ENCODE data around the gene SCRN3.

DNA sequence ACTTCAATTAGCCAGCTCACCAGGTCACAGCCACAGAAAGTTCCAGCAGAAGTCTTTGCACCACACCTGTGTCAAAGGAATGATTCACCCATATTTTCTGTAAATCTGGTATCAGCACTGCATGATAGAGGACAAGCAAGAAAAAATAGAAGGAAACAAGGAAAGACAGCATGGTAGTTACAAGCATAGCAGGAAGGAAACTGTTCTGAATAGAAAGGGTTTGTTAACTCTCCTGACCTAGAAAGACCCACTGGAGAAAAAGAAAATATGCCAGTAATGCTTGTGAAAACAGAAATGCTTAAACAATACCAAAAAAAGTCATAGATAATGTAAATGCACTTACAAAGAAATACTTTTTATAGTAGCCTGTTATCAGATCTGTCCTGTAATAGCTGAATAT lies 40.8 kb downstream of the SCRN3 start:
- TF ChIP-seq, protein P1, sequence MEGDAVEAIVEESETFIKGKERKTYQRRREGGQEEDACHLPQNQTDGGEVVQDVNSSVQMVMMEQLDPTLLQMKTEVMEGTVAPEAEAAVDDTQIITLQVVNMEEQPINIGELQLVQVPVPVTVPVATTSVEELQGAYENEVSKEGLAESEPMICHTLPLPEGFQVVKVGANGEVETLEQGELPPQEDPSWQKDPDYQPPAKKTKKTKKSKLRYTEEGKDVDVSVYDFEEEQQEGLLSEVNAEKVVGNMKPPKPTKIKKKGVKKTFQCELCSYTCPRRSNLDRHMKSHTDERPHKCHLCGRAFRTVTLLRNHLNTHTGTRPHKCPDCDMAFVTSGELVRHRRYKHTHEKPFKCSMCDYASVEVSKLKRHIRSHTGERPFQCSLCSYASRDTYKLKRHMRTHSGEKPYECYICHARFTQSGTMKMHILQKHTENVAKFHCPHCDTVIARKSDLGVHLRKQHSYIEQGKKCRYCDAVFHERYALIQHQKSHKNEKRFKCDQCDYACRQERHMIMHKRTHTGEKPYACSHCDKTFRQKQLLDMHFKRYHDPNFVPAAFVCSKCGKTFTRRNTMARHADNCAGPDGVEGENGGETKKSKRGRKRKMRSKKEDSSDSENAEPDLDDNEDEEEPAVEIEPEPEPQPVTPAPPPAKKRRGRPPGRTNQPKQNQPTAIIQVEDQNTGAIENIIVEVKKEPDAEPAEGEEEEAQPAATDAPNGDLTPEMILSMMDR (conservative IDR thresholded peaks at IDR 0.05; ENCODE audit: low read depth in 2 of 2), result no peak
- no peak for TF ChIP-seq EZH2 (IDR thresholded peaks at IDR 0.05; ENCODE audit: low read depth, unreplicated experiment)
- no peak for TF ChIP-seq POLR2AphosphoS5 (IDR thresholded peaks at IDR 0.05; ENCODE audit: low read depth)
- no peak for TF ChIP-seq REST (IDR thresholded peaks at IDR 0.05; ENCODE audit: unreplicated experiment)
- no peak for TF ChIP-seq NANOG (IDR thresholded peaks at IDR 0.05; ENCODE audit: borderline replicate concordance)
- TF ChIP-seq ZNF114 (CRISPR knock-in tag; IDR thresholded peaks at IDR 0.05), result no peak
- TF ChIP-seq EZH2phosphoT487 (IDR thresholded peaks at IDR 0.05; ENCODE audit: unreplicated experiment), result no peak
- no peak for TF ChIP-seq ZNF331 (CRISPR knock-in tag; IDR thresholded peaks at IDR 0.05; ENCODE audit: low read depth)
- TF ChIP-seq JUNB (IDR thresholded peaks at IDR 0.05; ENCODE audit: unreplicated experiment), result no peak
